ENCODE data around the gene MEGF9.
"Not testable (repeated sequence)": the region's sequence is repeated elsewhere in the genome, so short reads cannot be mapped to it uniquely, and the experiment has no call there.

MEGF9 gene

GRCh38 chr9:120653762-120654161, 60.5 kb downstream of the MEGF9 start:
- no peak for FAIRE-seq
- TF ChIP-seq TAF1 (IDR thresholded peaks at IDR 0.05; ENCODE audit: low read depth, low read length): no peak
- TF ChIP-seq POLR2A (IDR thresholded peaks at IDR 0.05; ENCODE audit: low read depth, low read length): no peak
- TF ChIP-seq POU2F2 (IDR thresholded peaks at IDR 0.05; ENCODE audit: low read depth, low read length): no peak
- TF ChIP-seq POLR2AphosphoS5 (IDR thresholded peaks at IDR 0.05; ENCODE audit: low read depth, low read length): no peak
- TF ChIP-seq SPI1 (IDR thresholded peaks at IDR 0.05; ENCODE audit: low read depth, low read length): no peak
- TF ChIP-seq PAX5 (IDR thresholded peaks at IDR 0.05; ENCODE audit: insufficient read depth, low read length, severe bottlenecking): no peak
- no peak for DNase-seq (ENCODE audit: insufficient read length, low spot score)

- DNase-seq (ENCODE audit: insufficient read length, low spot score) (no peak), FAIRE-seq (no peak)
- TF ChIP-seq TAF1 (IDR thresholded peaks at IDR 0.05; ENCODE audit: low read depth, low read length) (no peak), POLR2AphosphoS5 (IDR thresholded peaks at IDR 0.05; ENCODE audit: low read depth, low read length) (no peak), POLR2A (IDR thresholded peaks at IDR 0.05; ENCODE audit: low read depth, low read length) (no peak), SPI1 (IDR thresholded peaks at IDR 0.05; ENCODE audit: low read depth, low read length) (no peak), POU2F2 (IDR thresholded peaks at IDR 0.05; ENCODE audit: low read depth, low read length) (no peak), PAX5 (IDR thresholded peaks at IDR 0.05; ENCODE audit: insufficient read depth, low read length, severe bottlenecking) (no peak)
Observed at GRCh38 chr9:120652934-120653333, 61.3 kb downstream of the MEGF9 start.

DNA sequence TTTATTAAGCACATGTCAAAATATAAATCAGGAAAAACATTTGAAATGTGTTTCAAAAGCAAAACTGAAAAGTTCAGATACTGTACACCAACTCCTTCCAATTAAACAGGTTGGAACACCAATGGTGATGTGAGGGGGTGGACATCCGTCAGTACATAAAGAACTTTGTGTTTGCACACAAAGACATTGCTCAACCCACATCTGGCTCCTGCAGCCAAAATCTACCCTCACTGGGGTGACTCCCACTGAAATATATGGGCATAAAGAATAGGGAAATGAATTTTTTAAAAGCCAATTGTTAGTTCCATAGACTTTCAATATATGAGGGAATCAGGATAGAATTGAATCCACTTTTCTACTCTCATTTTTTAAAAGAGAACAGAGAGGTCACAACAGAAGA, 63.9 kb downstream of the MEGF9 start:
- DNase-seq (ENCODE audit: insufficient read length, low spot score) (no peak), FAIRE-seq (no peak)
- TF ChIP-seq SPI1 (IDR thresholded peaks at IDR 0.05; ENCODE audit: low read depth, low read length): no peak
- no peak for TF ChIP-seq POLR2AphosphoS5 (IDR thresholded peaks at IDR 0.05; ENCODE audit: low read depth, low read length)
- TF ChIP-seq POLR2A (IDR thresholded peaks at IDR 0.05; ENCODE audit: low read depth, low read length): no peak
- no peak for TF ChIP-seq TAF1 (IDR thresholded peaks at IDR 0.05; ENCODE audit: low read depth, low read length)
- TF ChIP-seq POU2F2 (IDR thresholded peaks at IDR 0.05; ENCODE audit: low read depth, low read length): no peak
- TF ChIP-seq PAX5 (IDR thresholded peaks at IDR 0.05; ENCODE audit: insufficient read depth, low read length, severe bottlenecking): no peak

- TF ChIP-seq POLR2AphosphoS5 (IDR thresholded peaks at IDR 0.05; ENCODE audit: low read depth, low read length) (no peak), POU2F2 (IDR thresholded peaks at IDR 0.05; ENCODE audit: low read depth, low read length) (no peak), PAX5 (IDR thresholded peaks at IDR 0.05; ENCODE audit: insufficient read depth, low read length, severe bottlenecking) (no peak), POLR2A (IDR thresholded peaks at IDR 0.05; ENCODE audit: low read depth, low read length) (no peak), SPI1 (IDR thresholded peaks at IDR 0.05; ENCODE audit: low read depth, low read length) (no peak), TAF1 (IDR thresholded peaks at IDR 0.05; ENCODE audit: low read depth, low read length) (no peak)
- FAIRE-seq (no peak), DNase-seq (ENCODE audit: insufficient read length, low spot score) (no peak)
Observed at GRCh38 chr9:120648581-120649197, 65.6 kb downstream of the MEGF9 start.

GRCh38 chr9:120646948-120647347, 67.3 kb downstream of the MEGF9 start:
- no peak for DNase-seq (ENCODE audit: insufficient read length, low spot score)
- TF ChIP-seq PAX5 (IDR thresholded peaks at IDR 0.05; ENCODE audit: insufficient read depth, low read length, severe bottlenecking) (no peak), POLR2A (IDR thresholded peaks at IDR 0.05; ENCODE audit: low read depth, low read length) (no peak), POLR2AphosphoS5 (IDR thresholded peaks at IDR 0.05; ENCODE audit: low read depth, low read length) (no peak), TAF1 (IDR thresholded peaks at IDR 0.05; ENCODE audit: low read depth, low read length) (no peak), SPI1 (IDR thresholded peaks at IDR 0.05; ENCODE audit: low read depth, low read length) (no peak), POU2F2 (IDR thresholded peaks at IDR 0.05; ENCODE audit: low read depth, low read length) (no peak)
- no peak for FAIRE-seq

DNA sequence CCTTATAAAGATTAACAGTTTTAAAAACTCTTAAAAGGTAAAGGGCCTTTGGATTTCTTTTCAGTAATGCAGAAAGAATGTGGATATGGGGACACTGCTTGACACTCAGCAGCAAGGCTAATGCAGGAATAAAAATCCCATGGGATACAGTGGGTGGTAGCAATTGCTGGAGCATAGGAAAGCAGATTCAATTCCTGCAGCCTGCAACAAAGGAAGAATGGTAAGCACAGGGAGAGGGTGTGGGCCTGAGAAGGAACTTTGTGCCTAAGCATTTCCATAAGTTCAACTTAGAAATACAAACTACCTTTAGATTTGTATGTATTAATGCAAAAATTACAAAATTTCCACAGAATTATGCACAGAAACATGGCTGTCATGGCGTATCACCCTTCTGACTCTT, 68.5 kb downstream of the MEGF9 start:
- TF ChIP-seq PAX5 (IDR thresholded peaks at IDR 0.05; ENCODE audit: insufficient read depth, low read length, severe bottlenecking) (no peak), TAF1 (IDR thresholded peaks at IDR 0.05; ENCODE audit: low read depth, low read length) (no peak), POLR2AphosphoS5 (IDR thresholded peaks at IDR 0.05; ENCODE audit: low read depth, low read length) (no peak), POLR2A (IDR thresholded peaks at IDR 0.05; ENCODE audit: low read depth, low read length) (no peak), SPI1 (IDR thresholded peaks at IDR 0.05; ENCODE audit: low read depth, low read length) (no peak), POU2F2 (IDR thresholded peaks at IDR 0.05; ENCODE audit: low read depth, low read length) (no peak)
- FAIRE-seq: no peak

GRCh38 chr9:120643061-120643460, 71.2 kb downstream of the MEGF9 start:
- FAIRE-seq (no peak), DNase-seq (ENCODE audit: insufficient read length, low spot score) (no peak)
- TF ChIP-seq POLR2AphosphoS5 (IDR thresholded peaks at IDR 0.05; ENCODE audit: low read depth, low read length): no peak
- TF ChIP-seq PAX5 (IDR thresholded peaks at IDR 0.05; ENCODE audit: insufficient read depth, low read length, severe bottlenecking): no peak
- TF ChIP-seq POU2F2 (IDR thresholded peaks at IDR 0.05; ENCODE audit: low read depth, low read length): no peak
- TF ChIP-seq SPI1 (IDR thresholded peaks at IDR 0.05; ENCODE audit: low read depth, low read length): no peak
- TF ChIP-seq POLR2A (IDR thresholded peaks at IDR 0.05; ENCODE audit: low read depth, low read length): no peak
- TF ChIP-seq TAF1 (IDR thresholded peaks at IDR 0.05; ENCODE audit: low read depth, low read length): no peak

More for the DNA sequence above, 68.5 kb downstream of the MEGF9 start:
- DNase-seq (ENCODE audit: insufficient read length, low spot score): no peak

- FAIRE-seq (no peak), DNase-seq (ENCODE audit: insufficient read length, low spot score) (no peak)
- TF ChIP-seq POU2F2 (IDR thresholded peaks at IDR 0.05; ENCODE audit: low read depth, low read length) (no peak), POLR2A (IDR thresholded peaks at IDR 0.05; ENCODE audit: low read depth, low read length) (no peak), TAF1 (IDR thresholded peaks at IDR 0.05; ENCODE audit: low read depth, low read length) (no peak), POLR2AphosphoS5 (IDR thresholded peaks at IDR 0.05; ENCODE audit: low read depth, low read length) (no peak), SPI1 (IDR thresholded peaks at IDR 0.05; ENCODE audit: low read depth, low read length) (no peak), PAX5 (IDR thresholded peaks at IDR 0.05; ENCODE audit: insufficient read depth, low read length, severe bottlenecking) (no peak)
Observed at GRCh38 chr9:120642129-120642770, 72.0 kb downstream of the MEGF9 start.

GRCh38 chr9:120640874-120641273, 73.4 kb downstream of the MEGF9 start:
- not testable (repeated sequence) for DNase-seq (ENCODE audit: insufficient read length, low spot score); FAIRE-seq

DNA sequence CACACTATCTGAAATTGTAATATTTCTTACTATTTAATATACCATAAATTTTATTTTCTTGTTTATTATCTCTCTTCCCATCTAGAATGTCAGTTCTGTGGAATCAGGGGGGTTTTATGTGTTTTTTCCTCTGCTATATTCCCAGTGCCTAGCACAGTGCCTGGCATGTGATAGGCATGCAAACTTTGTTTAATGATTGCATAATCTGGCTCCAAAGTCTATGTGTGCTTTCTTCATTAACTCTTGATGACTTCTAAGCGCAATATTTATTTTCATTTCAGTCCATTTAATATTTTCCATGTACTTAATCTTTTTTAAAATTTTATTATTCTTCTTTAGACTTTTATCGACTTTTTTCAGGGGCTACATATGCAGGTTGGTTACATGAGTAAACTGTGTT, 73.9 kb downstream of the MEGF9 start:
- DNase-seq (ENCODE audit: insufficient read length, low spot score) (no peak), FAIRE-seq (no peak)
- no peak for TF ChIP-seq TAF1 (IDR thresholded peaks at IDR 0.05; ENCODE audit: low read depth, low read length)
- no peak for TF ChIP-seq SPI1 (IDR thresholded peaks at IDR 0.05; ENCODE audit: low read depth, low read length)
- TF ChIP-seq PAX5 (IDR thresholded peaks at IDR 0.05; ENCODE audit: insufficient read depth, low read length, severe bottlenecking): no peak
- TF ChIP-seq POLR2A (IDR thresholded peaks at IDR 0.05; ENCODE audit: low read depth, low read length): no peak
- TF ChIP-seq POU2F2 (IDR thresholded peaks at IDR 0.05; ENCODE audit: low read depth, low read length): no peak
- TF ChIP-seq POLR2AphosphoS5 (IDR thresholded peaks at IDR 0.05; ENCODE audit: low read depth, low read length): no peak

Data from GM12891 (cell line).